Stimulated activated CD4-positive, alpha-beta T cell treated with anti-CD3 and anti-CD28 coated beads, TNF-alpha, amount 100 ng/mL, for 1 hour (primary cell): ENCODE results near the gene CDC42BPG.

ENCODE experiments used
- DNase-seq, 3 donors: peaks; one replicate each; pipeline ENCODE4 v3.0.0-alpha.2; 2020; ENCODE audit warnings: low read depth in 3 of 3, low spot score in 1 of 3

CDC42BPG gene

GRCh38 chr11:64880240-64881001, 36.0 kb upstream of the CDC42BPG start:
- DNase-seq: no peak

- no peak for DNase-seq
Measured at GRCh38 chr11:64879244-64879900, 34.9 kb upstream of the CDC42BPG start.

- DNase-seq: peak; percentile 98 to 100 (median 99)
Measured at GRCh38 chr11:64878494-64879243, 34.2 kb upstream of the CDC42BPG start, which contains the start of gene EHD1. TSS of gene EHD1 (minus strand) at chr11:64878621. CDS start at chr11:64878464, 157 bp downstream.

- no peak for DNase-seq
Measured at GRCh38 chr11:64878223-64878493, 33.7 kb upstream of the CDC42BPG start.

- DNase-seq: no peak
Measured at GRCh38 chr11:64877390-64878222, 33.2 kb upstream of the CDC42BPG start.

GRCh38 chr11:64876835-64877341, 32.4 kb upstream of the CDC42BPG start:
- DNase-seq: no peak

GRCh38 chr11:64876229-64876750, 31.8 kb upstream of the CDC42BPG start:
- DNase-seq: no peak

- no peak for DNase-seq
Measured at GRCh38 chr11:64875369-64876228, 31.1 kb upstream of the CDC42BPG start.

GRCh38 chr11:64874308-64875240, 30.1 kb upstream of the CDC42BPG start:
- DNase-seq: no peak

GRCh38 chr11:64872790-64873488, 28.5 kb upstream of the CDC42BPG start:
- DNase-seq: no peak

GRCh38 chr11:64871492-64871891, 27.0 kb upstream of the CDC42BPG start:
- DNase-seq: no peak

- no peak for DNase-seq
Measured at GRCh38 chr11:64870893-64871466, 26.5 kb upstream of the CDC42BPG start.

GRCh38 chr11:64870176-64870892, 25.9 kb upstream of the CDC42BPG start:
- DNase-seq: no peak

GRCh38 chr11:64869571-64870175, 25.2 kb upstream of the CDC42BPG start:
- DNase-seq: no peak

- DNase-seq: no peak
Measured at GRCh38 chr11:64868904-64869570, 24.6 kb upstream of the CDC42BPG start.
